H9 (cell line): ENCODE results near the gene PYDC1. TPM values are rescaled to one million over a fixed set of nuclear protein-coding genes. Genes with fewer than 3 reads are reported as not detected.

Experiments used
- DNase-seq: peaks from one replicate; pipeline ENCODE4 v3.0.0-alpha.2; 2017
- H2AFZ ChIP-seq: one replicate; pipeline ENCODE4 v1.6.1; 2013; ENCODE audit warnings: mild to moderate bottlenecking, low read length, control low read depth, moderate library complexity
- H2AK5ac ChIP-seq: 2 replicates; pipeline ENCODE4 v1.6.1; 2013; ENCODE audit warnings: low read length, control low read depth, mixed read lengths; ENCODE audit not compliant: insufficient read length
- H2BK120ac ChIP-seq: one replicate; pipeline ENCODE4 v1.6.1; 2013; ENCODE audit warnings: low read depth, mild to moderate bottlenecking, low read length, control low read depth, inconsistent platforms; ENCODE audit not compliant: poor library complexity, severe bottlenecking
- H2BK12ac ChIP-seq: 2 replicates; pipeline ENCODE4 v1.6.1; 2013; ENCODE audit warnings: low read length, control low read depth, mixed read lengths, low read depth; ENCODE audit not compliant: insufficient read length
- H2BK15ac ChIP-seq: 2 replicates; pipeline ENCODE4 v1.6.1; 2013; ENCODE audit warnings: low read depth, low read length, control low read depth
- H2BK20ac ChIP-seq: one replicate; pipeline ENCODE4 v1.6.1; 2013; ENCODE audit warnings: low read depth, mild to moderate bottlenecking, low read length, control low read depth, inconsistent platforms; ENCODE audit not compliant: poor library complexity, severe bottlenecking
- H2BK5ac ChIP-seq: 2 replicates; pipeline ENCODE4 v1.6.1; 2013; ENCODE audit warnings: low read length, control low read depth, mixed read lengths; ENCODE audit not compliant: insufficient read length
- H3K14ac ChIP-seq: 2 replicates; pipeline ENCODE4 v1.6.1; 2013; ENCODE audit warnings: low read length, control low read depth; ENCODE audit not compliant: insufficient read depth
- H3K18ac ChIP-seq: 2 replicates; pipeline ENCODE4 v1.6.1; 2013; ENCODE audit warnings: low read depth, mild to moderate bottlenecking, mixed read lengths, low read length, control low read depth; ENCODE audit not compliant: insufficient read length
- H3K23ac ChIP-seq: 2 replicates; pipeline ENCODE4 v1.6.1; 2013; ENCODE audit warnings: low read length, control low read depth, mixed read lengths, low read depth; ENCODE audit not compliant: insufficient read length
- H3K23me2 ChIP-seq: 2 replicates; pipeline ENCODE4 v1.6.1; 2013; ENCODE audit warnings: low read depth, mild to moderate bottlenecking, mixed read lengths, low read length, control low read depth; ENCODE audit not compliant: insufficient read length, poor library complexity, severe bottlenecking
- H3K27ac ChIP-seq: 2 replicates; pipeline ENCODE4 v1.5.1; 2013; ENCODE audit warnings: low read length, control low read depth, mixed read lengths, low read depth; ENCODE audit not compliant: insufficient read length
- H3K27me3 ChIP-seq: 2 replicates; pipeline ENCODE4 v1.6.1; 2013; ENCODE audit warnings: low read length, control low read depth, inconsistent platforms; ENCODE audit not compliant: insufficient read depth
- H3K4ac ChIP-seq: 2 replicates; pipeline ENCODE4 v1.6.1; 2013; ENCODE audit warnings: low read depth, mild to moderate bottlenecking, control low read depth, inconsistent platforms, low read length, moderate library complexity
- H3K4me1 ChIP-seq: 2 replicates; pipeline ENCODE4 v1.6.1; 2013; ENCODE audit warnings: low read length, control low read depth, inconsistent platforms; ENCODE audit not compliant: insufficient read depth
- H3K4me2 ChIP-seq: 2 replicates; pipeline ENCODE4 v1.6.1; 2013; ENCODE audit warnings: low read length, control low read depth, mixed read lengths; ENCODE audit not compliant: insufficient read length, insufficient read depth
- H3K56ac ChIP-seq: 2 replicates; pipeline ENCODE4 v1.6.1; 2013; ENCODE audit warnings: low read depth, mild to moderate bottlenecking, mixed read lengths, low read length, control low read depth; ENCODE audit not compliant: insufficient read length
- H3K79me1 ChIP-seq: 2 replicates; pipeline ENCODE4 v1.6.1; 2013; ENCODE audit warnings: low read depth, mild to moderate bottlenecking, moderate library complexity, low read length, control low read depth, inconsistent platforms; ENCODE audit not compliant: insufficient read depth, poor library complexity, severe bottlenecking
- H3K79me2 ChIP-seq: 2 replicates; pipeline ENCODE4 v1.6.1; 2013; ENCODE audit warnings: low read length, control low read depth, inconsistent platforms; ENCODE audit not compliant: insufficient read depth
- H3K9ac ChIP-seq: 2 replicates; pipeline ENCODE4 v1.6.1; 2013; ENCODE audit warnings: low read length, control low read depth, mixed read lengths; ENCODE audit not compliant: insufficient read length; ENCODE audit errors: extremely low read depth
- H3K9me3 ChIP-seq: one replicate; pipeline ENCODE4 v1.6.1; 2013; ENCODE audit warnings: low read depth, low read length, inconsistent platforms; ENCODE audit not compliant: control insufficient read depth
- H3T11ph ChIP-seq: one replicate; pipeline ENCODE4 v1.6.1; 2013; ENCODE audit warnings: mild to moderate bottlenecking, low read length, control low read depth, inconsistent platforms
- H4K20me1 ChIP-seq: one replicate; pipeline ENCODE4 v1.6.1; 2013; ENCODE audit not compliant: control insufficient read depth, insufficient read length, insufficient read depth
- H4K5ac ChIP-seq: 2 replicates; pipeline ENCODE4 v1.6.1; 2013; ENCODE audit warnings: low read depth, mild to moderate bottlenecking, mixed read lengths, low read length, control low read depth; ENCODE audit not compliant: insufficient read length
- H4K8ac ChIP-seq: replicated peaks from 2 replicates; pipeline ENCODE4 v1.6.1; 2013; ENCODE audit warnings: low read length, control low read depth, mixed read lengths, low read depth; ENCODE audit not compliant: insufficient read length
- H4K91ac ChIP-seq: 2 replicates; pipeline ENCODE4 v1.6.1; 2013; ENCODE audit warnings: low read depth, mild to moderate bottlenecking, moderate library complexity, mixed read lengths, low read length, control low read depth; ENCODE audit not compliant: insufficient read length
- H3K27ac Mint-ChIP-seq, 3 experiments: 2 replicates in 2 of 3; 3 replicates in 1 of 3; pipeline ENCODE4 v1.8.0; 2020 to 2021; ENCODE audit warnings: mixed read lengths in 3 of 3, mild to moderate bottlenecking in 1 of 3, moderate library complexity in 1 of 3
- H3K27me3 Mint-ChIP-seq: 2 replicates; pipeline ENCODE4 v1.8.0; 2021; ENCODE audit warnings: low read depth, mild to moderate bottlenecking, moderate library complexity, mixed read lengths
- H3K36me3 Mint-ChIP-seq, 3 experiments: 2 replicates in 2 of 3; 3 replicates in 1 of 3; pipeline ENCODE4 v1.8.0; 2020 to 2021; ENCODE audit warnings: low read depth in 3 of 3, mixed read lengths in 3 of 3; ENCODE audit not compliant: insufficient read depth in 1 of 3
- H3K4me1 Mint-ChIP-seq, 2 experiments: 2 replicates each; pipeline ENCODE4 v1.8.0; 2020; ENCODE audit warnings: mixed read lengths in 2 of 2
- H3K4me3 Mint-ChIP-seq, 2 experiments: 2 replicates in 1 of 2; 3 replicates in 1 of 2; pipeline ENCODE4 v1.8.0; 2020 to 2021; ENCODE audit warnings: mild to moderate bottlenecking in 2 of 2, mixed read lengths in 2 of 2, moderate library complexity in 1 of 2
- H3K9me3 Mint-ChIP-seq, 2 experiments: 2 replicates in 1 of 2; 3 replicates in 1 of 2; pipeline ENCODE4 v1.8.0; 2020; ENCODE audit warnings: mild to moderate bottlenecking in 2 of 2, mixed read lengths in 2 of 2, moderate library complexity in 1 of 2
- CTCF ChIP-seq: fragments of 200-600 bp; sonication (generic); conservative IDR thresholded peaks from 3 replicates; pipeline ENCODE4 v1.8.0; 2021; ENCODE audit warnings: antibody characterized with exemption, mild to moderate bottlenecking
- whole genome bisulfite sequencing: extraction: QIAGEN DNeasy Blood & Tissue Kit; methylation state at CpG from one replicate; pipeline ENCODE4 v1.1.7; 2013; ENCODE audit warnings: missing lambda C conversion rate, low lambda C conversion rate, mixed read lengths; ENCODE audit not compliant: insufficient read length; ENCODE audit errors: extremely low coverage; 5-methylcytosine and 5-hydroxymethylcytosine counted together
- total RNA-seq: library from RNA; stranded (reverse); gene quantifications from 2 replicates; pipeline ENCODE4 v1.2.1, GENCODE V29; 2021

The PYDC1 gene
- total RNA-seq, 1 experiment from 2014 or later: 0.70 TPM

GRCh38 chr16:31187808-31188189 is 29.1 kb downstream of the PYDC1 start:
- Histone ChIP-seq H3K9me3 (no peaks in the 10 kb centered on the region), H3K9ac (no peak overlapping the region), H3K27ac (no peak overlapping the region), H3K23ac (no peak overlapping the region), H3K4me1 (no peaks in the 10 kb centered on the region), H3K14ac (no peak overlapping the region), H4K5ac (no peak overlapping the region), H3K4ac (no peak overlapping the region), H4K20me1 (no peaks in the 10 kb centered on the region), H3K4me2 (no peak overlapping the region), H3K79me2 (peaks cover 21% of the 10 kb centered on the region), H2AK5ac (no peak overlapping the region), H2BK120ac (no peak overlapping the region), H2BK20ac (no peak overlapping the region), H2BK15ac (no peak overlapping the region), H3K56ac (no peak overlapping the region), H3K18ac (no peak overlapping the region), H3K23me2 (no peaks in the 10 kb centered on the region), H2BK12ac (no peak overlapping the region), H4K8ac (no peak overlapping the region), H2AFZ (no peak overlapping the region), H3K79me1 (peaks cover 19% of the 10 kb centered on the region), H3K27me3 (no peaks in the 10 kb centered on the region), H4K91ac (no peak overlapping the region), H2BK5ac (no peak overlapping the region), H3T11ph (no peak overlapping the region)
- H3K4me3 Mint-ChIP-seq: no peak overlapping the region
- peaks cover 95 to 100% (median 99%) of the 10 kb centered on the region in 3 experiments for H3K36me3 Mint-ChIP-seq
- DNase-seq: no peak
- peaks cover 4% of the 10 kb centered on the region; the same call in 1 of the 2 replicates for H3K27me3 Mint-ChIP-seq
- H3K27ac Mint-ChIP-seq: no peak overlapping the region
- no peaks in the 10 kb centered on the region; a peak in 1 of 5 replicates for H3K9me3 Mint-ChIP-seq
- no CpG with 5 or more reads among the region's 8 CpGs for WGBS
- no peak for TF ChIP-seq CTCF
- H3K4me1 Mint-ChIP-seq: peaks cover 17 to 23% of the 10 kb centered on the region in 2 experiments
